RWPE2 (cell line): ENCODE data around the gene PHF14.

Experiments used
- ATAC-seq: fragments of 200-7000 bp; cut with Tn5 transposase; 3 replicates; pipeline ENCODE4 v1.9.1; 2021; ENCODE audit warnings: low read depth
- DNase-seq: peaks from one replicate; pipeline ENCODE4 v3.0.0-alpha.2; 2020; ENCODE audit warnings: low spot score
- H3K27ac ChIP-seq: fragments of 450-650 bp; 2 replicates; pipeline ENCODE4 v1.5.1; 2017; ENCODE audit warnings: mild to moderate bottlenecking; ENCODE audit not compliant: poor library complexity, severe bottlenecking
- H3K27me3 ChIP-seq: fragments of 250-450 bp; sonication (Bioruptor Pico); 2 replicates; pipeline ENCODE4 v1.5.1; 2021; ENCODE audit warnings: mild to moderate bottlenecking, moderate library complexity; ENCODE audit not compliant: insufficient read depth, poor library complexity, severe bottlenecking
- H3K36me3 ChIP-seq: fragments of 250-450 bp; sonication (Bioruptor Pico); 2 replicates; pipeline ENCODE4 v1.5.1; 2020; ENCODE audit warnings: low read depth, mild to moderate bottlenecking, moderate library complexity
- H3K4me1 ChIP-seq: fragments of 250-450 bp; sonication (Bioruptor Pico); 2 replicates; pipeline ENCODE4 v1.5.1; 2021; ENCODE audit warnings: mild to moderate bottlenecking, moderate library complexity; ENCODE audit not compliant: insufficient read depth, poor library complexity, severe bottlenecking
- H3K4me3 ChIP-seq: fragments of 250-450 bp; sonication (Bioruptor Pico); 2 replicates; pipeline ENCODE4 v1.5.1; 2021; ENCODE audit warnings: mild to moderate bottlenecking, moderate library complexity; ENCODE audit not compliant: severe bottlenecking
- H3K9me3 ChIP-seq: fragments of 250-450 bp; sonication (Bioruptor Pico); 2 replicates; pipeline ENCODE4 v1.5.1; 2021; ENCODE audit warnings: mild to moderate bottlenecking, moderate library complexity; ENCODE audit not compliant: severe bottlenecking
- TF ChIP-seq, protein P1 (sequence below): fragments of 450-650 bp; IDR thresholded peaks from one replicate; pipeline ENCODE4 v1.5.1; 2017; ENCODE audit warnings: mild to moderate bottlenecking, moderate library complexity; ENCODE audit not compliant: poor library complexity, severe bottlenecking

The PHF14 gene

GRCh38 chr7:11196143-11196542 lies 222.5 kb downstream of the PHF14 start:
- Histone ChIP-seq H3K27me3 (no peaks in the 10 kb centered on the region), H3K36me3 (no peaks in the 10 kb centered on the region), H3K9me3 (no peaks in the 10 kb centered on the region), H3K4me1 (no peaks in the 10 kb centered on the region), H3K4me3 (no peak overlapping the region), H3K27ac (no peak overlapping the region)
- no peak for DNase-seq
- ATAC-seq, result no peak
- TF ChIP-seq, protein P1, sequence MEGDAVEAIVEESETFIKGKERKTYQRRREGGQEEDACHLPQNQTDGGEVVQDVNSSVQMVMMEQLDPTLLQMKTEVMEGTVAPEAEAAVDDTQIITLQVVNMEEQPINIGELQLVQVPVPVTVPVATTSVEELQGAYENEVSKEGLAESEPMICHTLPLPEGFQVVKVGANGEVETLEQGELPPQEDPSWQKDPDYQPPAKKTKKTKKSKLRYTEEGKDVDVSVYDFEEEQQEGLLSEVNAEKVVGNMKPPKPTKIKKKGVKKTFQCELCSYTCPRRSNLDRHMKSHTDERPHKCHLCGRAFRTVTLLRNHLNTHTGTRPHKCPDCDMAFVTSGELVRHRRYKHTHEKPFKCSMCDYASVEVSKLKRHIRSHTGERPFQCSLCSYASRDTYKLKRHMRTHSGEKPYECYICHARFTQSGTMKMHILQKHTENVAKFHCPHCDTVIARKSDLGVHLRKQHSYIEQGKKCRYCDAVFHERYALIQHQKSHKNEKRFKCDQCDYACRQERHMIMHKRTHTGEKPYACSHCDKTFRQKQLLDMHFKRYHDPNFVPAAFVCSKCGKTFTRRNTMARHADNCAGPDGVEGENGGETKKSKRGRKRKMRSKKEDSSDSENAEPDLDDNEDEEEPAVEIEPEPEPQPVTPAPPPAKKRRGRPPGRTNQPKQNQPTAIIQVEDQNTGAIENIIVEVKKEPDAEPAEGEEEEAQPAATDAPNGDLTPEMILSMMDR, result no peak

GRCh38 chr7:11203224-11203623 lies 229.6 kb downstream of the PHF14 start:
- ATAC-seq (no peak), DNase-seq (no peak)
- Histone ChIP-seq H3K36me3 (no peaks in the 10 kb centered on the region), H3K27ac (no peak overlapping the region), H3K27me3 (no peaks in the 10 kb centered on the region), H3K4me3 (no peak overlapping the region), H3K9me3 (no peaks in the 10 kb centered on the region), H3K4me1 (no peaks in the 10 kb centered on the region)
- TF ChIP-seq, protein P1, result no peak

DNA sequence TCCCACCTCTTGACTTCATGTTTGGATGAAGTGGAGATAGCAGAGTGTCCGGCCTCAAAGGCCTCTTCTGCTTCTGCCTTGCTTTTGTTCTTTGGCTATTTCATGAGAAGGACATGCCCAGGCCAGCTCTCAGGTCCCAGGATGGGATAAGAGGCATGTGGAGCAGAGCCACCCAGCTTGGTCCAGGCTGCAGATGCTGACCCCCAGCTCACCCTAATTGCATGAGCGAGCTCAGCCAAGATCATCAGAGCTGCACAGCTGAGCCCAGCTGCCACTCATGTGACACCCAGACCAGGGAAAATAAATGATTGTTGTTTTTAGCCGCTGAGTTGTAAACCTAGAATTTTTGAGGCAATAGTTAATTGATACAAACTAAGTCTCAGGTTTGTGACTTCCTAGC lies 230.0 kb downstream of the PHF14 start:
- no peak for DNase-seq
- Histone ChIP-seq H3K9me3 (no peaks in the 10 kb centered on the region), H3K36me3 (no peaks in the 10 kb centered on the region), H3K27me3 (no peaks in the 10 kb centered on the region), H3K4me3 (no peak overlapping the region), H3K4me1 (no peaks in the 10 kb centered on the region), H3K27ac (no peak overlapping the region)
- ATAC-seq, result no peak
- TF ChIP-seq, protein P1, result no peak

DNA sequence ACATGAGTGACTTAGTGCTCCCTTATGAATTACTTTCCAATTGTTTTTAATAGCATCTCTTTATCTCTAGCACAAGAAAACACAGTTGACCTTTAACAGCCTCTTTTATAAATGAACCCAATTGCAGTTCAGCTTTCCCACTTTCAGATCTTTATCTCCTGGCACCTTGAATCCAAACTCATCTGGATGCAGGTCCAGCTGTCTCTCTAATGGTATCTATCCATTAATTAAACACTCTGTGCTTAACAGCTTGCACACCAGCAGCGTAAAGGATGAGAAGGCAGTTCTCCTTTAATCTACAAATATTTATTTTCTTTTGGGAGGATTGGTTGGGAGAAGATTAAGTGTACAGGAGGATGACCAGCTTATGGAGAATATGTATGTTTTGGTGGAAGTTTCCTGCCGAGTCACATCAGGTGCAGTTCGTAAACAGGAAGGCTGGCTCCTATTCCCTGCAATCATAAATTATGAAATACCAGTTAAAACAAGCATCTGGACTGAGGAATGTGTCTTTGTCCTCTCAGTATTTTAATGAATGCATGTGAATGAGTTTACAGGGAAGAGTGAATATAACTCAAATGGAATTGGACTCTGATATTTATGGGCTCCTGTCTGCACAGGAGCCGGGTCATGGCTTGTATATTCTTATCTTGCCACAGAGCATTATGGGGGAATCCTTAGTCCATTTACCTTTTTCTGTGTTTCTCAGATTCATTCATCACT lies 232.7 kb downstream of the PHF14 start:
- DNase-seq (no peak), ATAC-seq (no peak)
- H3K36me3 ChIP-seq, result no peaks in the 10 kb centered on the region
- H3K9me3 ChIP-seq, result no peaks in the 10 kb centered on the region
- no peaks in the 10 kb centered on the region for H3K27me3 ChIP-seq
- H3K27ac ChIP-seq, result no peak overlapping the region
- H3K4me1 ChIP-seq, result no peaks in the 10 kb centered on the region
- H3K4me3 ChIP-seq, result no peak overlapping the region
- TF ChIP-seq, protein P1, result no peak

- Histone ChIP-seq H3K9me3 (no peaks in the 10 kb centered on the region), H3K27me3 (no peaks in the 10 kb centered on the region), H3K4me1 (no peaks in the 10 kb centered on the region), H3K36me3 (no peaks in the 10 kb centered on the region), H3K4me3 (no peak overlapping the region), H3K27ac (no peak overlapping the region)
- 0 out of 3 replicates have a peak, but pooled peaks have one; percentile 31 for ATAC-seq
- no peak for DNase-seq
- TF ChIP-seq, protein P1, result no peak
Measured at GRCh38 chr7:11207565-11207964, 233.9 kb downstream of the PHF14 start.
